Activated CD8-positive, alpha-beta T cell treated with anti-CD3 and anti-CD28 coated beads for 36 hours (primary cell): ENCODE results near the gene ARSG. TPM values are rescaled to one million over a fixed set of nuclear protein-coding genes. Genes with fewer than 3 reads are reported as not detected.

Source experiments
- ATAC-seq: fragments of 200-7000 bp; cut with Tn5 transposase; one replicate; pipeline ENCODE4 v1.10.0; 2021; ENCODE audit warnings: mild to moderate bottlenecking, moderate library complexity
- CTCF ChIA-PET: fragments of 350-600 bp; sonication (Branson Sonifier 250); formaldehyde crosslinking; loops from one replicate; lab custom pipeline; 2021; ENCODE audit warnings: antibody characterized with exemption; lab: Charles Lee
- POLR2A ChIA-PET: fragments of 350-600 bp; sonication (Branson Sonifier 250); formaldehyde crosslinking; loops from one replicate; lab custom pipeline; 2021; ENCODE audit warnings: antibody characterized with exemption; lab: Charles Lee
- DNase-seq: peaks from one replicate; pipeline ENCODE4 v3.0.0-alpha.2; 2020
- H3K27ac Mint-ChIP-seq: one replicate; pipeline ENCODE4 v1.8.0; 2021; ENCODE audit warnings: mild to moderate bottlenecking, mixed read lengths
- H3K27me3 Mint-ChIP-seq: one replicate; pipeline ENCODE4 v1.8.0; 2021; ENCODE audit warnings: mixed read lengths
- H3K36me3 Mint-ChIP-seq: one replicate; pipeline ENCODE4 v1.8.0; 2021; ENCODE audit warnings: low read depth, mixed read lengths
- H3K4me1 Mint-ChIP-seq: one replicate; pipeline ENCODE4 v1.8.0; 2021; ENCODE audit warnings: low read depth, mixed read lengths
- H3K4me3 Mint-ChIP-seq: one replicate; pipeline ENCODE4 v1.8.0; 2021; ENCODE audit warnings: mild to moderate bottlenecking, moderate library complexity, mixed read lengths
- H3K9me3 Mint-ChIP-seq: one replicate; pipeline ENCODE4 v1.8.0; 2021; ENCODE audit warnings: mixed read lengths
- intact Hi-C: fragments of 100-400 bp; cut with micrococcal nuclease; formaldehyde crosslinking; loops from one replicate; pipeline ENCODE4 v1.10.0; 2022
- total RNA-seq, 2 experiments: library from RNA; stranded (reverse); gene quantifications; one replicate each; pipeline ENCODE4 v1.2.3, GENCODE V29; 2021
- TF ChIP-seq, protein P1 (sequence below): fragments of 200-600 bp; IDR thresholded peaks from one replicate; pipeline ENCODE4 v1.8.0; 2022; ENCODE audit warnings: antibody characterized with exemption, mild to moderate bottlenecking

The ARSG gene
- total RNA-seq, 2 experiments from 2014 or later, result 7.2 to 8.4 TPM

DNA sequence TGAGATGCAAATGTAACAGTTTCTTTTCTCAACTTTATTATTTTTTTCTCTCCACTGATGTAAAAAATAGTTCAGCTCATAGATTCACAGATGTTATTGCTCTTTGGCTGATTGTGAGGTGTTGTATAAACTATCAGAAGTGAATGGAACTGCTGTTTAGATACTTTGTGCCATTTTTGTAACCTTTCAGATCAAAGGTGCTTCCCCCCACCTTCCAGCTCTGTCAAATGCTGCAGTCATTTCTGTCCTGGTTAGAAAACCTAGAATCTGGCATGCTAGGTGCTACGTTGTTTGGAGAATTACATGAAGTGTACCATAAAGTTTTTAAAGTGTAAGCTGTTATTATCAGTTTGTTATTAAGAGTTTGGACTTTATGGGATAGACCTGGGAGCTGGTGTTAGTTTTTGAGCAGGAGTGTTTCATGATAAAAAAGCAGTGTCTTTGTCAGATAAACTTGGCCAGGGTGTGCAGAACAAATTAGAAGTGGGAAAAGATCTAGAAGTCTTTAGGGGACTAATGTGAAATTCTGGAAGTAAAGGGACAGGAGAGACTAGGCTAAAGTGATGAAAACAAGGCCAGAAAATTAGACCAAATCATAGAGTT, 167.8 kb downstream of the ARSG start:
- ChIA-PET POLR2A (interaction anchor here (0.8 to 4.4 kb wide), 5 partner anchors 19 to 211 kb away, joined by 3 to 31 read pairs (median 6); partner anchors contain the start of genes AMZ2, ARSG, PRKAR1A and SLC16A6), CTCF (interaction anchor here (0.7 to 12.2 kb wide), 15 partner anchors 9 to 465 kb away, joined by 3 to 166 read pairs (median 4); no protein-coding TSS in a partner anchor)
- DNase-seq (peak; percentile 51), ATAC-seq (no peak)
- H3K9me3 Mint-ChIP-seq, result no peaks in the 10 kb centered on the region
- intact Hi-C loops, result no loop called here
- no peaks in the 10 kb centered on the region for H3K36me3 Mint-ChIP-seq
- H3K27ac Mint-ChIP-seq, result peak overlapping the region; percentile 66
- no peak overlapping the region for H3K4me3 Mint-ChIP-seq
- H3K27me3 Mint-ChIP-seq, result no peaks in the 10 kb centered on the region
- peaks cover 56% of the 10 kb centered on the region for H3K4me1 Mint-ChIP-seq
- TF ChIP-seq, protein P1, sequence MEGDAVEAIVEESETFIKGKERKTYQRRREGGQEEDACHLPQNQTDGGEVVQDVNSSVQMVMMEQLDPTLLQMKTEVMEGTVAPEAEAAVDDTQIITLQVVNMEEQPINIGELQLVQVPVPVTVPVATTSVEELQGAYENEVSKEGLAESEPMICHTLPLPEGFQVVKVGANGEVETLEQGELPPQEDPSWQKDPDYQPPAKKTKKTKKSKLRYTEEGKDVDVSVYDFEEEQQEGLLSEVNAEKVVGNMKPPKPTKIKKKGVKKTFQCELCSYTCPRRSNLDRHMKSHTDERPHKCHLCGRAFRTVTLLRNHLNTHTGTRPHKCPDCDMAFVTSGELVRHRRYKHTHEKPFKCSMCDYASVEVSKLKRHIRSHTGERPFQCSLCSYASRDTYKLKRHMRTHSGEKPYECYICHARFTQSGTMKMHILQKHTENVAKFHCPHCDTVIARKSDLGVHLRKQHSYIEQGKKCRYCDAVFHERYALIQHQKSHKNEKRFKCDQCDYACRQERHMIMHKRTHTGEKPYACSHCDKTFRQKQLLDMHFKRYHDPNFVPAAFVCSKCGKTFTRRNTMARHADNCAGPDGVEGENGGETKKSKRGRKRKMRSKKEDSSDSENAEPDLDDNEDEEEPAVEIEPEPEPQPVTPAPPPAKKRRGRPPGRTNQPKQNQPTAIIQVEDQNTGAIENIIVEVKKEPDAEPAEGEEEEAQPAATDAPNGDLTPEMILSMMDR, result no peak

DNA sequence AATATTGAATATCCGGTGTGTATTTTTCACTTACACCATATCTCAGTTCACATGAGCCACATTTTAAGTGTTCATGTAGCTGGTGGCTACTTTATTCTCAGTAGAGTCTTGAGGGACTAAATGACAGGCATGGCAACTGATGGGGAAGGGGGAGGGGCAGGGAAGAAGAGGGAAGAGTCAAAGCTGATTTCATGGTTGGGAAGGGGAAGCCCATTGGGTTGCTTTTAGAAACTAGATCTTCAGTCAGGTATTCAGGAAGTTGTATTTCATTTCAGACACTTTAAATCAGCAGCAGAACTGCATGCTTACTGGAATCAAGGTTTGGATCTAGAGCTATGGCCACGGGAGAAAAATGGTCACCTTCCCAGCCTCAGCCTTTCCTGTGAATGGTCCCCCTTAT, 168.9 kb downstream of the ARSG start:
- ATAC-seq, result no peak
- H3K9me3 Mint-ChIP-seq, result no peaks in the 10 kb centered on the region
- intact Hi-C loops, result loop anchor here (2.0 to 10.0 kb wide), 3 partner anchors 23 to 405 kb away; no protein-coding TSS in a partner anchor
- H3K27me3 Mint-ChIP-seq, result no peaks in the 10 kb centered on the region
- ChIA-PET POLR2A (interaction anchor here (0.6 to 4.4 kb wide), 5 partner anchors 22 to 445 kb away, joined by 3 to 31 read pairs (median 4); partner anchors contain the start of genes AMZ2, ARSG, PRKAR1A and SLC16A6), CTCF (interaction anchor here (0.7 to 12.2 kb wide), 14 partner anchors 13 to 402 kb away, joined by 3 to 166 read pairs (median 4); no protein-coding TSS in a partner anchor)
- H3K36me3 Mint-ChIP-seq, result no peaks in the 10 kb centered on the region
- DNase-seq, result no peak
- H3K27ac Mint-ChIP-seq, result peak overlapping the region; percentile 97
- TF ChIP-seq, protein P1, result no peak
- H3K4me1 Mint-ChIP-seq, result peaks cover 56% of the 10 kb centered on the region
- peak overlapping the region; percentile 66 for H3K4me3 Mint-ChIP-seq

- H3K27ac Mint-ChIP-seq, result peak overlapping the region; percentile 97
- ATAC-seq (peak; percentile 4), DNase-seq (peak; percentile 72)
- no peaks in the 10 kb centered on the region for H3K9me3 Mint-ChIP-seq
- peaks cover 57% of the 10 kb centered on the region for H3K4me1 Mint-ChIP-seq
- H3K27me3 Mint-ChIP-seq, result no peaks in the 10 kb centered on the region
- ChIA-PET POLR2A (interaction anchor here (0.6 to 4.4 kb wide), 7 partner anchors 22 to 446 kb away, joined by 3 to 31 read pairs (median 4); partner anchors contain the start of genes AMZ2, ARSG, PRKAR1A and SLC16A6), CTCF (interaction anchor here (0.8 to 12.2 kb wide), 12 partner anchors 13 to 403 kb away, joined by 3 to 166 read pairs (median 5); no protein-coding TSS in a partner anchor)
- intact Hi-C loops, result loop anchor here (2.0 to 10.0 kb wide), 3 partner anchors 24 to 406 kb away; no protein-coding TSS in a partner anchor
- TF ChIP-seq, protein P1, result no peak
- peak overlapping the region; percentile 66 for H3K4me3 Mint-ChIP-seq
- no peaks in the 10 kb centered on the region for H3K36me3 Mint-ChIP-seq
Measured at GRCh38 chr17:68460715-68461114, 169.4 kb downstream of the ARSG start.

GRCh38 chr17:68461122-68461539, 169.8 kb downstream of the ARSG start:
- Mint-ChIP-seq H3K27me3 (no peaks in the 10 kb centered on the region), H3K4me3 (peak overlapping the region; percentile 66), H3K36me3 (no peaks in the 10 kb centered on the region), H3K4me1 (peaks cover 57% of the 10 kb centered on the region), H3K27ac (peak overlapping the region; percentile 97), H3K9me3 (no peaks in the 10 kb centered on the region)
- ChIA-PET CTCF (interaction anchor here (1.0 to 12.2 kb wide), 10 partner anchors 22 to 403 kb away, joined by 3 to 166 read pairs (median 6); partner anchors contain the start of gene AMZ2), POLR2A (interaction anchor here (0.8 to 4.4 kb wide), 4 partner anchors 51 to 424 kb away, joined by 3 to 31 read pairs (median 4); partner anchors contain the start of genes ARSG, PRKAR1A and SLC16A6)
- ATAC-seq (no peak), DNase-seq (peak; percentile 57)
- intact Hi-C loops, result loop anchor here (2.0 to 10.0 kb wide), 3 partner anchors 24 to 406 kb away; no protein-coding TSS in a partner anchor
- TF ChIP-seq, protein P1, result no peak
